SK-N-SH (cell line): ENCODE measurements around the gene BABAM2. TPM values are rescaled to one million over a fixed set of nuclear protein-coding genes. Genes with fewer than 3 reads are reported as not detected.

Source experiments
- CTCF ChIA-PET: fragments of 300-600, 350-600 bp; formaldehyde crosslinking; extraction: SDS; loops from one replicate; lab custom pipeline; 2021; lab: Yijun Ruan, JAX
- POLR2A ChIA-PET: fragments of 350-600 bp; sonication (Branson Sonifier 250); formaldehyde crosslinking; extraction: SDS; loops from one replicate; lab custom pipeline; 2020; ENCODE audit warnings: antibody characterized with exemption, inconsistent platforms; lab: Yijun Ruan, JAX
- DNase-seq: peaks from one replicate; pipeline ENCODE4 v3.0.0; 2012
- H2AFZ ChIP-seq: fragments of 200-600 bp; sonication (generic); 2 replicates; pipeline ENCODE4 v1.8.1; 2016; ENCODE audit warnings: antibody characterized with exemption, mild to moderate bottlenecking, low read depth
- H3F3A ChIP-seq: fragments of 200-600 bp; sonication (generic); replicated peaks from 2 replicates; pipeline ENCODE3; 2016; ENCODE audit warnings: antibody characterized with exemption, mild to moderate bottlenecking; ENCODE audit not compliant: insufficient read depth
- H3K27ac ChIP-seq, 2 experiments: fragments of 200-500 bp in 1 of 2; fragments of 200-600 bp in 1 of 2; sonication (Bioruptor generic) in 1 of 2; sonication (generic), shearing (Covaris generic) in 1 of 2; 2 replicates each; pipeline versions ENCODE4 v1.5.1 to v1.6.1; 2014 to 2016; ENCODE audit warnings: low read depth in 2 of 2, inconsistent platforms in 1 of 2, low read length in 1 of 2, mild to moderate bottlenecking in 1 of 2, mixed read lengths in 1 of 2
- H3K27me3 ChIP-seq: fragments of 200-600 bp; sonication (generic), shearing (Covaris generic); 2 replicates; pipeline ENCODE4 v1.6.1; 2016; ENCODE audit warnings: mixed run types; ENCODE audit not compliant: insufficient read depth
- H3K36me3 ChIP-seq, 2 experiments: fragments of 200-500 bp in 1 of 2; fragments of 200-600 bp in 1 of 2; sonication (Bioruptor generic) in 1 of 2; sonication (generic) in 1 of 2; replicated peaks in 1 of 2; 2 replicates each; pipeline versions ENCODE3 to v1.5.1; 2014 to 2016; ENCODE audit warnings: low read length in 1 of 2, mild to moderate bottlenecking in 1 of 2; ENCODE audit not compliant: insufficient read depth in 2 of 2, control insufficient read depth in 1 of 2
- H3K4me1 ChIP-seq, 2 experiments: fragments of 200-500 bp in 1 of 2; fragments of 200-600 bp in 1 of 2; sonication (Bioruptor generic) in 1 of 2; sonication (generic), shearing (Covaris generic) in 1 of 2; 2 replicates each; pipeline versions ENCODE4 v1.5.1 to v1.6.1; 2014 to 2016; ENCODE audit warnings: low read depth in 1 of 2, low read length in 1 of 2, mixed run types in 1 of 2; ENCODE audit not compliant: insufficient read depth in 2 of 2, control insufficient read depth in 1 of 2
- H3K4me2 ChIP-seq: fragments of 200-600 bp; sonication (generic), shearing (Covaris generic); 2 replicates; pipeline ENCODE4 v1.6.1; 2017; ENCODE audit warnings: mixed run types
- H3K4me3 ChIP-seq, 2 experiments: fragments of 200-500 bp in 1 of 2; fragments of 200-600 bp in 1 of 2; sonication (Bioruptor generic) in 1 of 2; sonication (generic), shearing (Covaris generic) in 1 of 2; 2 replicates each; pipeline versions ENCODE4 v1.5.1 to v1.8.1; 2014 to 2016; ENCODE audit warnings: low read depth in 2 of 2, inconsistent platforms in 1 of 2, low read length in 1 of 2, mild to moderate bottlenecking in 1 of 2, mixed read lengths in 1 of 2, moderate library complexity in 1 of 2
- H3K79me2 ChIP-seq: fragments of 200-600 bp; sonication (generic); 2 replicates; pipeline ENCODE4 v1.8.1; 2017; ENCODE audit warnings: mild to moderate bottlenecking; ENCODE audit not compliant: insufficient read depth
- H3K9ac ChIP-seq: fragments of 200-600 bp; sonication (generic); 2 replicates; pipeline ENCODE4 v1.6.1; 2017; ENCODE audit warnings: mixed run types
- H3K9me2 ChIP-seq: fragments of 200-600 bp; sonication (generic); 2 replicates; pipeline ENCODE4 v1.6.1; 2017; ENCODE audit warnings: mixed run types
- H3K9me3 ChIP-seq: fragments of 200-600 bp; sonication (generic); 2 replicates; pipeline ENCODE4 v1.6.1; 2017; ENCODE audit warnings: mixed run types, mild to moderate bottlenecking, moderate library complexity
- H4K20me1 ChIP-seq: fragments of 200-600 bp; sonication (generic); 2 replicates; pipeline ENCODE4 v1.6.1; 2017; ENCODE audit warnings: mild to moderate bottlenecking, mixed run types; ENCODE audit not compliant: insufficient read depth
- EP300 ChIP-seq, 2 experiments: IDR thresholded peaks; 2 replicates each; pipeline versions ENCODE4 v1.4.0 to v1.6.1; 2012; ENCODE audit warnings: borderline replicate concordance in 1 of 2, low read depth in 1 of 2, low read length in 1 of 2
- EZH2phosphoT487 ChIP-seq: fragments of 200-600 bp; sonication (generic); IDR thresholded peaks from 2 replicates; pipeline ENCODE4 v1.6.1; 2017; ENCODE audit warnings: low read depth, mixed run types, mild to moderate bottlenecking, antibody characterized with exemption, moderate library complexity, borderline replicate concordance
- FOSL2 ChIP-seq: IDR thresholded peaks from 2 replicates; pipeline ENCODE4 v1.4.0; 2012; ENCODE audit warnings: low read depth, mild to moderate bottlenecking, moderate library complexity, borderline replicate concordance
- FOXJ3 ChIP-seq: sonication (generic); formaldehyde crosslinking; IDR thresholded peaks from 2 replicates; pipeline ENCODE4 v1.5.1; 2020; ENCODE audit warnings: mild to moderate bottlenecking, missing genetic modification reagents
- GABPA ChIP-seq: IDR thresholded peaks from 2 replicates; pipeline ENCODE4 v1.4.0; 2012; ENCODE audit warnings: low read depth, mild to moderate bottlenecking
- GATA2 ChIP-seq: sonication (generic); formaldehyde crosslinking; IDR thresholded peaks from 2 replicates; pipeline ENCODE4 v1.5.0; 2020; ENCODE audit warnings: mild to moderate bottlenecking, missing genetic modification reagents
- JUND ChIP-seq: IDR thresholded peaks from 2 replicates; pipeline ENCODE4 v1.4.0; 2012
- NRF1 ChIP-seq: IDR thresholded peaks from 2 replicates; pipeline ENCODE4 v1.6.1; 2012; ENCODE audit warnings: low read depth, mild to moderate bottlenecking, low read length
- RAD21 ChIP-seq: IDR thresholded peaks from 2 replicates; pipeline ENCODE4 v1.6.1; 2012; ENCODE audit warnings: mild to moderate bottlenecking, low read length
- RCOR1 ChIP-seq: fragments of 150-350 bp; IDR thresholded peaks from 2 replicates; pipeline ENCODE4 v1.6.1; 2017; ENCODE audit warnings: antibody characterized with exemption, low read length
- SMC3 ChIP-seq: IDR thresholded peaks from 2 replicates; pipeline ENCODE4 v1.6.1; 2012; ENCODE audit warnings: low read depth, low read length, improper control_type of control experiment
- TAF1 ChIP-seq: IDR thresholded peaks from 2 replicates; pipeline ENCODE4 v1.6.1; 2012; ENCODE audit warnings: low read depth, mild to moderate bottlenecking, low read length, moderate library complexity, borderline replicate concordance
- TCF12 ChIP-seq: IDR thresholded peaks from 2 replicates; pipeline ENCODE4 v1.4.0; 2012
- TEAD4 ChIP-seq: IDR thresholded peaks from 2 replicates; pipeline ENCODE4 v1.4.0; 2012; ENCODE audit warnings: mild to moderate bottlenecking, borderline replicate concordance; ENCODE audit not compliant: insufficient read depth
- YY1 ChIP-seq: IDR thresholded peaks from 2 replicates; pipeline ENCODE4 v1.4.0; 2012; ENCODE audit warnings: low read depth, mild to moderate bottlenecking
- WGBS: methylation state at CpG from one replicate; pipeline ENCODE4 v1.1.6; 2017; ENCODE audit warnings: low lambda C conversion rate; 5-methylcytosine and 5-hydroxymethylcytosine counted together
- polyA plus RNA-seq, 3 experiments: library from polyadenylated mRNA; depleted of rRNA; stranded (reverse); fragments of >200 nt; gene quantifications; 2 replicates each; pipeline ENCODE4 v1.2.3, GENCODE V29; 2012
- TF ChIP-seq, protein P1 (sequence below): IDR thresholded peaks from 2 replicates; pipeline ENCODE4 v1.4.0; 2012; ENCODE audit warnings: low read depth, borderline replicate concordance
- TF ChIP-seq, protein P2 (sequence below): IDR thresholded peaks from 2 replicates; pipeline ENCODE4; 2012
- TF ChIP-seq, protein P3 (sequence below): IDR thresholded peaks from 2 replicates; pipeline ENCODE4 v1.6.1; 2012; ENCODE audit warnings: mild to moderate bottlenecking, low read depth, low read length, moderate library complexity
- TF ChIP-seq, protein P4 (sequence below): IDR thresholded peaks from 2 replicates; pipeline ENCODE4 v1.4.0; 2012; ENCODE audit warnings: low read depth
- TF ChIP-seq, protein P5 (sequence below): IDR thresholded peaks from 2 replicates; pipeline ENCODE4 v1.4.0; 2012; ENCODE audit warnings: low read depth, borderline replicate concordance

BABAM2 gene
- polyA plus RNA-seq, 1 of the 3 experiments (the other 2 are of a cell fraction), result 34.0 TPM

DNA sequence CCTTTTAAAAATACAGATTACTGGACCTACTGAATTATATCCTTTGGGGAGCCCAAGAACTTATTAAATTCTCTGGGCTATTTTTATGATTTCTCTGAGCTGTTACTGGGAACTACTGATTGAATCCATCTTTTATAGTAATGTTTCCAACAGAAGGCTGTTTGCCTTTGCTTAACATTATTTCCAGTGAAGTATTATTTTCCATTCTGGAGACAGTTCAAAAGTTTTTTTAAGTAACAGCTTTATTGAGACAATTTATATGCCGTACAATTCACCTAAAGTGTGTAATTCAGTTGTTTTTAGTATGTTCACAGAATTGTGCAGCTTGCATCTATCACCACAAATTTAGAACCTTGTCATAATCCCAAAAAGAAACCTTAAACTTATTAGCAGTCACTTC lies 100.6 kb downstream of the BABAM2 start:
- no peaks in the 10 kb centered on the region for H3K9me3 ChIP-seq
- H4K20me1 ChIP-seq, result no peaks in the 10 kb centered on the region
- no peaks in the 10 kb centered on the region for H3K36me3 ChIP-seq
- H3K4me1 ChIP-seq, result peaks cover 2 to 9% of the 10 kb centered on the region in 2 experiments; a peak in 3 of 4 replicates
- H3F3A ChIP-seq, result no peaks in the 10 kb centered on the region
- no peak overlapping the region for H3K27ac ChIP-seq
- no peak for TF ChIP-seq SMC3
- no peak for TF ChIP-seq JUND
- TF ChIP-seq EZH2phosphoT487, result no peak
- no peak for TF ChIP-seq FOXJ3 (CRISPR knock-in tag)
- no peak for TF ChIP-seq RAD21
- TF ChIP-seq GATA2 (CRISPR knock-in tag), result no peak
- TF ChIP-seq, protein P1, sequence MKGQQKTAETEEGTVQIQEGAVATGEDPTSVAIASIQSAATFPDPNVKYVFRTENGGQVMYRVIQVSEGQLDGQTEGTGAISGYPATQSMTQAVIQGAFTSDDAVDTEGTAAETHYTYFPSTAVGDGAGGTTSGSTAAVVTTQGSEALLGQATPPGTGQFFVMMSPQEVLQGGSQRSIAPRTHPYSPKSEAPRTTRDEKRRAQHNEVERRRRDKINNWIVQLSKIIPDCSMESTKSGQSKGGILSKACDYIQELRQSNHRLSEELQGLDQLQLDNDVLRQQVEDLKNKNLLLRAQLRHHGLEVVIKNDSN, result no peak
- TF ChIP-seq EP300 (IDR thresholded peaks at IDR 0.05; ENCODE audit: borderline replicate concordance in 1 of 2, low read depth in 1 of 2, low read length in 1 of 2), result no peak
- TF ChIP-seq TEAD4, result no peak
- TF ChIP-seq, protein P2, sequence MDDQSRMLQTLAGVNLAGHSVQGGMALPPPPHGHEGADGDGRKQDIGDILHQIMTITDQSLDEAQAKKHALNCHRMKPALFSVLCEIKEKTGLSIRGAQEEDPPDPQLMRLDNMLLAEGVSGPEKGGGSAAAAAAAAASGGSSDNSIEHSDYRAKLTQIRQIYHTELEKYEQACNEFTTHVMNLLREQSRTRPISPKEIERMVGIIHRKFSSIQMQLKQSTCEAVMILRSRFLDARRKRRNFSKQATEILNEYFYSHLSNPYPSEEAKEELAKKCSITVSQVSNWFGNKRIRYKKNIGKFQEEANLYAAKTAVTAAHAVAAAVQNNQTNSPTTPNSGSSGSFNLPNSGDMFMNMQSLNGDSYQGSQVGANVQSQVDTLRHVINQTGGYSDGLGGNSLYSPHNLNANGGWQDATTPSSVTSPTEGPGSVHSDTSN, result no peak
- no peak for TF ChIP-seq FOSL2
- TF ChIP-seq GABPA, result no peak
- TF ChIP-seq TAF1, result no peak
- TF ChIP-seq, protein P3, sequence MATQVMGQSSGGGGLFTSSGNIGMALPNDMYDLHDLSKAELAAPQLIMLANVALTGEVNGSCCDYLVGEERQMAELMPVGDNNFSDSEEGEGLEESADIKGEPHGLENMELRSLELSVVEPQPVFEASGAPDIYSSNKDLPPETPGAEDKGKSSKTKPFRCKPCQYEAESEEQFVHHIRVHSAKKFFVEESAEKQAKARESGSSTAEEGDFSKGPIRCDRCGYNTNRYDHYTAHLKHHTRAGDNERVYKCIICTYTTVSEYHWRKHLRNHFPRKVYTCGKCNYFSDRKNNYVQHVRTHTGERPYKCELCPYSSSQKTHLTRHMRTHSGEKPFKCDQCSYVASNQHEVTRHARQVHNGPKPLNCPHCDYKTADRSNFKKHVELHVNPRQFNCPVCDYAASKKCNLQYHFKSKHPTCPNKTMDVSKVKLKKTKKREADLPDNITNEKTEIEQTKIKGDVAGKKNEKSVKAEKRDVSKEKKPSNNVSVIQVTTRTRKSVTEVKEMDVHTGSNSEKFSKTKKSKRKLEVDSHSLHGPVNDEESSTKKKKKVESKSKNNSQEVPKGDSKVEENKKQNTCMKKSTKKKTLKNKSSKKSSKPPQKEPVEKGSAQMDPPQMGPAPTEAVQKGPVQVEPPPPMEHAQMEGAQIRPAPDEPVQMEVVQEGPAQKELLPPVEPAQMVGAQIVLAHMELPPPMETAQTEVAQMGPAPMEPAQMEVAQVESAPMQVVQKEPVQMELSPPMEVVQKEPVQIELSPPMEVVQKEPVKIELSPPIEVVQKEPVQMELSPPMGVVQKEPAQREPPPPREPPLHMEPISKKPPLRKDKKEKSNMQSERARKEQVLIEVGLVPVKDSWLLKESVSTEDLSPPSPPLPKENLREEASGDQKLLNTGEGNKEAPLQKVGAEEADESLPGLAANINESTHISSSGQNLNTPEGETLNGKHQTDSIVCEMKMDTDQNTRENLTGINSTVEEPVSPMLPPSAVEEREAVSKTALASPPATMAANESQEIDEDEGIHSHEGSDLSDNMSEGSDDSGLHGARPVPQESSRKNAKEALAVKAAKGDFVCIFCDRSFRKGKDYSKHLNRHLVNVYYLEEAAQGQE, result no peak
- no peak for TF ChIP-seq TCF12
- TF ChIP-seq, protein P4, sequence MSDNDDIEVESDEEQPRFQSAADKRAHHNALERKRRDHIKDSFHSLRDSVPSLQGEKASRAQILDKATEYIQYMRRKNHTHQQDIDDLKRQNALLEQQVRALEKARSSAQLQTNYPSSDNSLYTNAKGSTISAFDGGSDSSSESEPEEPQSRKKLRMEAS, result no peak
- TF ChIP-seq NRF1, result no peak
- TF ChIP-seq, protein P5, sequence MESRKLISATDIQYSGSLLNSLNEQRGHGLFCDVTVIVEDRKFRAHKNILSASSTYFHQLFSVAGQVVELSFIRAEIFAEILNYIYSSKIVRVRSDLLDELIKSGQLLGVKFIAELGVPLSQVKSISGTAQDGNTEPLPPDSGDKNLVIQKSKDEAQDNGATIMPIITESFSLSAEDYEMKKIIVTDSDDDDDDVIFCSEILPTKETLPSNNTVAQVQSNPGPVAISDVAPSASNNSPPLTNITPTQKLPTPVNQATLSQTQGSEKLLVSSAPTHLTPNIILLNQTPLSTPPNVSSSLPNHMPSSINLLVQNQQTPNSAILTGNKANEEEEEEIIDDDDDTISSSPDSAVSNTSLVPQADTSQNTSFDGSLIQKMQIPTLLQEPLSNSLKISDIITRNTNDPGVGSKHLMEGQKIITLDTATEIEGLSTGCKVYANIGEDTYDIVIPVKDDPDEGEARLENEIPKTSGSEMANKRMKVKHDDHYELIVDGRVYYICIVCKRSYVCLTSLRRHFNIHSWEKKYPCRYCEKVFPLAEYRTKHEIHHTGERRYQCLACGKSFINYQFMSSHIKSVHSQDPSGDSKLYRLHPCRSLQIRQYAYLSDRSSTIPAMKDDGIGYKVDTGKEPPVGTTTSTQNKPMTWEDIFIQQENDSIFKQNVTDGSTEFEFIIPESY, result no peak
- no peak for TF ChIP-seq RCOR1
- no peak for TF ChIP-seq YY1
- no peak for DNase-seq
- WGBS, result 96% methylated on average over 1 of the region's 1 CpG
- no peaks in the 10 kb centered on the region for H3K27me3 ChIP-seq
- ChIA-PET POLR2A (interaction anchor here (0.5 kb wide), 1 partner anchor 11 kb away, joined by 3 read pairs; no protein-coding TSS in a partner anchor), CTCF (interaction anchor here (0.7 kb wide), 2 partner anchors 9 to 23 kb away, joined by 3 read pairs; no protein-coding TSS in a partner anchor)
- no peaks in the 10 kb centered on the region for H3K9me2 ChIP-seq
- H3K4me2 ChIP-seq, result no peak overlapping the region
- no peaks in the 10 kb centered on the region for H3K79me2 ChIP-seq
- H2AFZ ChIP-seq, result no peak overlapping the region
- H3K9ac ChIP-seq, result no peak overlapping the region
- H3K4me3 ChIP-seq, result no peak overlapping the region
